Stimulated activated naive CD8-positive, alpha-beta T cell treated with anti-CD3 and anti-CD28 coated beads, Interleukin-15, Interleukin-2, amounts not matched to agents 100 U/mL and 50 U/mL, for 24 hours (primary cell): ENCODE measurements around the gene CMC1.

ENCODE experiments used
- ATAC-seq: fragments of 150-1000 bp; cut with Tn5 transposase; one replicate; pipeline ENCODE4 v1.10.0; 2021
- DNase-seq: peaks from one replicate; pipeline ENCODE4 v3.0.0; 2021

Gene CMC1

DNA sequence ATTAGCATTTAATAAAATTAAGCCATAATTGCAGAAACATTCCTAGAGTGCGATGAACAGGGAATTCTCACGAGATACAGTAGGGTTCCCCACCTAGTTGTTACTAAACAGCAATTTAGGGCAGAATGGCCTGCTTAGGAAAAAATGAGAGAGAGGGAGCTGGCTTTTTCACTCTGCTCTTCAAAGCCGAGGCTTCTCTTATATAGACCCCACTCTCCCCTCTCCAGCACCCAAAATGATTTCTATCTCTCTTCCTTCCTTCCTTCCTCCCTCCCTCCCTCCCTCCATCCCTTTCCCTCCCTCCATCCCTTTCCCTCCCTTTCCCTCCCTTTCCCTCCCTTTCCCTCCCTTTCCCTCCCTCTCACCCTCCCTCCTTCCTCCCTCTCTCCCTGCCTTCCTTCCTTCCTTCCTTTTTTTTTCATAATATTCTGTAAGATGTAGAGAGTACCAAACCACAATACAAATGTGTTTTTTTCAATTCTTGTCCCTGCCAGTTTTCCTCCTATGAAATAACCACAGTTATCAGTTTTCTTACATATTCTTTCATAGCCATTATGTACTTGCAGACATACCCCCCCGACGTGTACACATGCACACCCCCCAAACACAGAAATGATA is 59.0 kb downstream of the CMC1 start:
- DNase-seq (no peak), ATAC-seq (no peak)

DNA sequence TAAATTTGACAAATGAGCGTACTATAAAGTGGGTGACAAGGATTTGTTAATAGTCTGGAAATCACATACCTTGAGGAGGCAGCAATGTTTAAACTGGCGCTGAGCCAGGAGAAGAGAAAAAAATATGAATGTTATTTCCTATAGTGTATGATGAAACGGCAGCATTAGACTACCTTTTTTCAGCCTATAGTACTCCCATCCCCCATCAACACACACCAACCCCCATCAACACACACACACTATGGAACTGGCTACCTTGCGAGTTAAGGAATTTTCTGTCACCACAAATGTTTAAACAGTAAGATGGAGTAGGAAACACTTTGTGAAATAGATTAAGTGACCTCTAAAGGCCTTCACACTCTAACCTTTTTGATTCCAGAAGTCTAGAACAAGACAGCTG is 60.3 kb downstream of the CMC1 start:
- DNase-seq (no peak), ATAC-seq (no peak)

- ATAC-seq (no peak), DNase-seq (no peak)
Measured at GRCh38 chr3:28308196-28308595, 66.8 kb downstream of the CMC1 start.

GRCh38 chr3:28315711-28316110 is 74.3 kb downstream of the CMC1 start:
- ATAC-seq (no peak), DNase-seq (no peak)

GRCh38 chr3:28316226-28316625 is 74.8 kb downstream of the CMC1 start:
- DNase-seq (no peak), ATAC-seq (no peak)

GRCh38 chr3:28317438-28318022 is 76.1 kb downstream of the CMC1 start:
- DNase-seq (peak; percentile 15), ATAC-seq (peak; percentile 68)

- ATAC-seq (no peak), DNase-seq (no peak)
Measured at GRCh38 chr3:28320981-28321380, 79.6 kb downstream of the CMC1 start.

DNA sequence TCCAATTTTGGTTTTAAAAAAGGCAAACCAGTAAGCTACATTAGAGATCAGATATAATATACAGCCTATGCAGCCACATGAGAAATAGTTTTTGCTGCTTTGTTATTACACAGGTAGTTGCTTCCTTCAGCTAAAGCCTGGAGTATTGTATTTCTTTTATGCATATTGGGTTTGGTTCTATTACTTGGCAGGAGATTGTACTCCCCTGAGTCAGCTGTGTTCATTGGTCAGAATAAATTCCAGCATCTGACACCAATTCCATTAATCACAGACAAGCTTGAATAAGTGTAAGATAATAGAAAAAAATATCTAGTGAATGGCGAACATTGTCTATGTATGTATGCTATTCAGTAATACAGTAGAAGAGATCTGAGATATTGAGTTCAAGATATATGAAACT is 81.0 kb downstream of the CMC1 start:
- no peak for DNase-seq
- ATAC-seq: no peak

GRCh38 chr3:28326458-28326926 is 85.1 kb downstream of the CMC1 start:
- DNase-seq: peak; percentile 17

GRCh38 chr3:28328188-28329151 is 87.1 kb downstream of the CMC1 start:
- DNase-seq: no peak
- ATAC-seq: no peak

More at GRCh38 chr3:28326458-28326926, 85.1 kb downstream of the CMC1 start:
- ATAC-seq: peak; percentile 98

DNA sequence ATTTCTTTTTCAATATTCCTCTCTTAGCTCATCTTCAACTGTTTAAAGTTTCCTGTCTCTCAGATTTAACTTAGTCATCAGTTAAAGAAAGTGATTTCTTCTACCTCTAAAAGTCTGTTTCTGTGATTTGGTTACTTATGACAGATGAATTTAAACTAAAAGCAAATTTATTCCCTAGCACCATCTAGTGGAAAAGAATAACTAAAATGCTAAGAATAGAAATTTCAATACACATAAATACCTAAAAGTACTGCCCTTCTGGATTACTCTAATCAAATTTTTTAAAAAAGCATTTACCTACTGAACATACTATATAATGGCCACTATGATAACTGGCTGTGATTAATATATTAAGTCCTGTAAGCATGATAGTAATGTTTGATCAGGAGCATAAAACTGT is 93.1 kb downstream of the CMC1 start:
- ATAC-seq: no peak
- no peak for DNase-seq

GRCh38 chr3:28335246-28335645 is 93.8 kb downstream of the CMC1 start:
- DNase-seq: no peak
- no peak for ATAC-seq

DNA sequence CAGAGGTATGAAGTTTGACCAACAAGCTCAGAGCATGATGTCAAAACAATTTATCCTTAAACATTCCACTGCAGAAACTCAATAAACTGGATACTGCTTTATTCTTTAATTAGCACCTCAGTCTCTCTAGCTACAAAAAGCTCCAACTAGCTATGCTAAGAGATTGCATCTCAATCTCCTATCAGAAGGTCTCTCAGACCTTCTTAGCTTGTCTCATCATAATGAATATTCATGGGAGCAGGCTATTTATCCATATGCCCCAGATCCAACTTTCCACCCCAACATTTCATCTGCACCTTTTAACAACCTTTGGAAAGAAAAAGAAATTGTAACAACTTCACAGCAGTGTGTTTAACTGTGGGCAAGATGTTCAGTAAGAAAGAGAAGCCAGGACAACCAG is 95.8 kb downstream of the CMC1 start:
- no peak for DNase-seq
- no peak for ATAC-seq

GRCh38 chr3:28343144-28343543 is 101.7 kb downstream of the CMC1 start:
- DNase-seq: no peak
- ATAC-seq: no peak

DNA sequence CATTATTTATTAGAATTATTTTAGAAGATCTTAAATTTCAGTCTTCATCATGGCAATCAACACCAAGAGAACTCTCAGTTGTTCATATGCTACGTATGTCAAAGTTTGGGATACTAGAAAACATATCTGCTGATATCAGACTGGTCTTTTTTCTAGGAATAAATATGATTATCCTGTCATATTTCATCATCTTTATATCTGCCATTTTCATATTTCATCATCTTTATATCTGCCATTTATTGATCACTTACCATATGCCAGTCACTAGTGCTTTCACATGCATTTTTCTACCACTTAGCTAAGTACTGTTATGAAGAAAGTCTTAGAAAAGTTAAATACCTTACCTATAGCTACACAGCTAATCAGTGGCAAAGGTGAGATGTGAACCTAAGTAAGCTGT is 104.3 kb downstream of the CMC1 start:
- no peak for ATAC-seq
- DNase-seq: no peak

DNA sequence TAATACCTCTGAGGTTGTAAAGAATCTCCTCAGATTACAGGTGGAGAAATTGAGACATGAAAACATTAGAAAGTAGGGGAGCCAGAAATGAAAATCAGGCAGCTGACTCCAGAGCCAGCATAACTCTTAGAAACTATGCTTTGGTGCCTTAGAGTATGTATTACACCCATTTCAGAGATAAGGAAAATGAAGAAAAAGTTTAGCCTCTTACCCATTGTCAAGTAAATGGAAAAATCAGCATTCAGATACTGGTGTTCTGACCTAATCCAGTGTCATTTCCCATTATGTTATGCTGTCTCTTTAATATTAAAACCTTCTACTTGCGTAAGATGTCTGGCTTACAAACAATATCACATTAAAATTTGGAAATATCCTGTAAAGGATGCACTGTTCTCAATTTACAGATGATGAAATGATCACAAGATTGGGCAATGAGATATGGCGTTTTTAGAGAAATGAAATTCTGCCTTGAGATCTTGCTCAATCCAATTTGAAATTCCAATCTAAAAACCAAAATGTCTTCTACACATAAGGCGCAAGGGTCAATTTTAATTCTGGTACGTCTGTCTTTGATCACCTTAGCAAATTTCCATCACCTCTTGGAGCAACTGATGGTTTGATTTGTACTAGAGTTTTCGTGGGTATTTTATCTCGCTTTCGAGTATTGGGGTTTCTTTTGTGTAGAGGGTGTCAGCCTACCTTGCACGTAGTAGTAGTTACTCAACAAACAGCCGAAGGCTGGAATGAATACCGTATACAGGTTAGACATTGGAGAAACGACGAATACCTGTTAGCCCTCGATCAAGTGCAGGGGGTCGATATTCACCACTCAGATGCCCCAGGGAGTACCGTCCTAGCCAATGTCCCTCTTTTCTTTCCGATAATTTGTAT is 106.2 kb downstream of the CMC1 start:
- ATAC-seq (no peak), DNase-seq (peak; percentile 3)

GRCh38 chr3:28348265-28348628 is 106.8 kb downstream of the CMC1 start:
- ATAC-seq: peak; percentile 86
- no peak for DNase-seq

DNA sequence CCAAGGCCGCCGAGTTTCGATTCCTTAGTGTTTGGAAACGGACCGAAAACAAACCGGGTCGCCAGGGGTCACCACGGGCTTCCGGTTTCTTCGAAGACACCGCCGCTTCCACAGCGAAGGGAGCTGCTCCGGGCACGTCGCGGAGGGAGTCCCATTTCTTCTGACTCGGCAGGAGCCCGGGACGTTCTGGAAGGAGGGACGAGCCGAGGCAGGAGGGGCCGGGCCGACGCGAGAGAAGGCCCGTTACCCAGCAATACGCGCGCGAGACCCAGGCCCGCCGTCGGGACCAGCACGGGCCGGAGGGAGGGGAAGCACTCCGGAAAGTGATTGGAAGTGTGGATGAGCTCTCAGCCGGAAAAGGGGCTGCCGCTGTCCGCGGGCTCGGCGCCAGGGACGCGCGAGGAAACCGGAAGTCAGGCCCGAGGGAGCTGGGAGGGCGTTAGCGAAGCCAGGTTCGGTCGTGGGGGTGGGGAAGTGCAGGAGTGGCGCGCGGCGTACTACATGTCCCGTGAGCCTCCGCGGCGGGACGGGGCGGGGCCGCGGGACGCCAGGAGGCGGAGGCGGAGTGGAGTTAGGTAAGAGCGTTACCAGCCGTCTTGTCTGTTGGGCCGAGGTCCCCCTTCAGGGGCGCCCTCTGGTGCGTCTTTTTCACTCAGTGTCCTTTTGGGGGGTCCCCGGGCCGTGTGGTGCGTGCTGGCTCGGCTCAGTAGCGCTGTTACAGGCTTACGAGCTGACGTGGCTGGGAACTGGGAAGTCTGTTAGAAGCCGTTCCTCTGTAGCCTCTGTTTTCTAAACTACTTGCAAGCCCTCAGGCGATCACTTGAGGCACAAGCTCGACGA is 107.4 kb downstream of the CMC1 start, which contains the start of the genes AZI2 and ZCWPW2:
Gene AZI2, minus strand, starts transcription at position 196 of the 840 bp plus-strand sequence. CDS start 8,207 bp downstream, outside the sequence.
Gene ZCWPW2, plus strand, starts transcription at position 93 of the 840 bp plus-strand sequence. CDS start 64,348 bp downstream, outside the sequence.
- ATAC-seq: peak; percentile 94
- DNase-seq: peak; percentile 95

GRCh38 chr3:28349469-28350000 is 108.1 kb downstream of the CMC1 start:
- ATAC-seq (no peak), DNase-seq (no peak)
